KOPT-K1 (cell line): Measurements from ENCODE around the gene MIEN1.
A peak's percentile ranks its signal among the peaks of the same experiment; 100 is the strongest.
"Not testable (repeated sequence)": the region's sequence is repeated elsewhere in the genome, so short reads cannot be mapped to it uniquely, and the experiment has no call there.

Source experiments
- H3K27ac ChIP-seq: fragments of 200-600 bp; sonication (generic); 2 replicates; pipeline ENCODE4 v1.5.1; 2016; ENCODE audit warnings: antibody characterized with exemption, mild to moderate bottlenecking, low read depth, low read length; ENCODE audit not compliant: poor library complexity, severe bottlenecking
- H3K36me3 ChIP-seq: fragments of 200-600 bp; sonication (generic); 2 replicates; pipeline ENCODE4 v1.5.1; 2017; ENCODE audit warnings: antibody characterized with exemption, mild to moderate bottlenecking, low read length, moderate library complexity; ENCODE audit not compliant: insufficient read depth
- H3K9me3 ChIP-seq: fragments of 200-600 bp; sonication (generic); 2 replicates; pipeline ENCODE4 v1.5.1; 2017; ENCODE audit warnings: antibody characterized with exemption, low read length, mild to moderate bottlenecking; ENCODE audit not compliant: insufficient read depth, poor library complexity, severe bottlenecking

Gene MIEN1, protein sequence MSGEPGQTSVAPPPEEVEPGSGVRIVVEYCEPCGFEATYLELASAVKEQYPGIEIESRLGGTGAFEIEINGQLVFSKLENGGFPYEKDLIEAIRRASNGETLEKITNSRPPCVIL

GRCh38 chr17:39730095-39730921 lies at the start of gene MIEN1:
TSS of gene MIEN1 (minus strand) at chr17:39730532. CDS start at chr17:39730495, 37 bp downstream.
- no peaks in the 10 kb centered on the region for H3K9me3 ChIP-seq
- H3K36me3 ChIP-seq: peaks cover 33% of the 10 kb centered on the region
- peak within 1 kb of the TSS; percentile 85 for H3K27ac ChIP-seq

DNA sequence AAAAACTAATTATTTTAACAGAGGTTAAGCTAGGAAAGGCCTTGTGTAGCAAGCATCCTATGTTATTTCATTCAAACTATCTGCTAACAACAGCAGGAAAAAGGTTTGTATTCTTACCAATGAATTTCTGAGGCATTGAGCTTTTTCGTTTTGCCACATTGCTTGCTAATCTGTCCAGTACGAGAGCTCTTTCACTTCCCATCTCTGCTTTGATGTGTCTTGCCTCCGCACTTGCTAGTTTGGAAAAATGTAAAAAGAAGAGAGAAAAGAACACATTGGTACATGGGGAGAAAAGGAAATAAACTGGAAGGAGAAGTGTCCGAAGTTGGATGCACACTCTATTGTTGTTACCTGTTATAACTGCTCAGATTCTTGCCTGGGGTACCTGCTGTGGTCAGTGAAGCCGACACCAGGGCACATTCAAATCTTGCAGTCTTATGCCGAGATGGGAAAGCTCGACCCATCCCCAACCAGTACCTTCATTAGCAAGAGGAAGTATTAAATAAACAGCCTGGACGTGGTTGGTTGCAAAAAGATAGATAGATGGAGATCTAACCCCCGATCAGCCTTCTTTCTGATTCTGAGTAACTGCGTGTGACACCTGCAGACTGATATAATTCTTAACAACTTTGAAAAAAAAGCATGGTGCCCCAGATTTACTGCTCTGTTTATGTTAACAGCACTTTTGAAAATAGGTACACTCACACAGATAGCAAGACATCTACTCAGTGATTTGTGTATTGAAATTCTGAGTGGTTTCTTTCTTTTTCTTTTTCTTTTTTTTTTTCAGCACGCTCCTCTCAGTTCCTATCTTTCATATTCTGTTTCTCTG lies 47.4 kb upstream of the MIEN1 start:
- Histone ChIP-seq H3K27ac (peak overlapping the region; percentile 73), H3K36me3 (no peaks in the 10 kb centered on the region), H3K9me3 (no peaks in the 10 kb centered on the region)

DNA sequence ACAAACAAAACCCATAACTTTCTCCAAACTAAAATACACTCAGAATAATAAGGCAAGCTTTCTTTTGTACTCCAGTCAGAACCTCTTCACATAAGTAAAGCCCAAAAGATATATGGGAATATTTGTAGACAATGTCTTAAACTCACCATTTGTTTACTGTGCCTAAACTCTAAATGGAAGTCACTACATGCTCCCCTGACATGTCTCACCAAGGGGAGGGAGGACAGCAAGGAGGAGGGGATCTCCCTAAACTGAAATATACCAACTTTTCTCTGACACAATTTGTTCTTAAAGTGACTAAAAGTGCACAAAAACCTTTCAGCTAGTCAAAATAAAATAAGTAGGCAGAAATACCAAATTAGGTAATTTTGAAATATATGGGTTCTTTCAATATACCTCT lies 45.9 kb upstream of the MIEN1 start:
- Histone ChIP-seq H3K36me3 (no peaks in the 10 kb centered on the region), H3K9me3 (no peaks in the 10 kb centered on the region), H3K27ac (peak overlapping the region; percentile 73)

DNA sequence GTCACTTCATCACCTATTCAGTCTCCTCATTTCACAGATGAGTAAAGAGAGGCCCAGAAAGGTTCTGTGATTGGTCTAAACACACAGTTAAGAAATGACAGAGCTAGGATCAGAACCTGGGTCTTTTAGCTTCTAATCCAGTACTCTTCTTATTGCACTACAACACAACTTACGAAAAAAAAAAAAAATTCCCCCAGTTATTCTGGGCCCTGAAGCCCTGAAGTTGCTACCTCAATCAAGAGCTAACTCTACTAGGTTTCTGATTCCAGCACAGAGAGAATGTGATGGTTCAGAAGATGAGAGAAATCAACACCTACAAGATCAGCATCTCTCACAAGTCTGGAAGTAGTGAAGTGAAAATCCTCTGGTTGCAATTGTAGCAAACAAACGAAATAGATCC lies 44.7 kb upstream of the MIEN1 start:
- H3K9me3 ChIP-seq: no peaks in the 10 kb centered on the region
- H3K36me3 ChIP-seq: no peaks in the 10 kb centered on the region
- peak overlapping the region; percentile 4 for H3K27ac ChIP-seq

GRCh38 chr17:39774047-39774446 lies 43.7 kb upstream of the MIEN1 start:
- Histone ChIP-seq H3K36me3 (no peaks in the 10 kb centered on the region), H3K27ac (no peak overlapping the region)

GRCh38 chr17:39772987-39773934 lies 42.9 kb upstream of the MIEN1 start:
- H3K36me3 ChIP-seq: no peaks in the 10 kb centered on the region
- no peaks in the 10 kb centered on the region for H3K9me3 ChIP-seq
- H3K27ac ChIP-seq: peak overlapping the region; percentile 69

More at GRCh38 chr17:39774047-39774446, 43.7 kb upstream of the MIEN1 start:
- H3K9me3 ChIP-seq: no peaks in the 10 kb centered on the region

DNA sequence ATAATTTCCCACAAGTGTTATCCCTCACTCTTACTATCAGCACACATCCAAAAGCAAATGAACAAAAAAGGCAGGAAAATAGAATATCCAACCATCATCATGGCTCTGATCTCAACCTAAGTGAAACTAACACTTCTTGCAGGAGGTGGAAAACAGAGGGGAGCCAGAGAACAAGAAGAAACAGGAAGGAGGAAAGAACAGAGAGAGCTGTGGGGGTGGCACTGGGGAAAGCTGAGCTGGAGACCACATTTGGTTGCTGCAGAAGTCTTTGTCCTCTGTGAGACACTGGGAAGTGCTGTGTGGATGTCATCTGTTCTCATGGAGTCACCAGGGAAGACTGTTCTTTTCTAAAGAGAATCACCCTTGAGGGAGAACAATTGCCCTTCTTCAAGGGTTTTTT lies 42.1 kb upstream of the MIEN1 start:
- peak overlapping the region; percentile 69 for H3K27ac ChIP-seq
- H3K9me3 ChIP-seq: no peaks in the 10 kb centered on the region
- no peaks in the 10 kb centered on the region for H3K36me3 ChIP-seq

GRCh38 chr17:39769974-39770587 lies 39.7 kb upstream of the MIEN1 start:
- H3K36me3 ChIP-seq: peaks cover 11% of the 10 kb centered on the region
- H3K27ac ChIP-seq: peak overlapping the region; percentile 69
- no peaks in the 10 kb centered on the region for H3K9me3 ChIP-seq

DNA sequence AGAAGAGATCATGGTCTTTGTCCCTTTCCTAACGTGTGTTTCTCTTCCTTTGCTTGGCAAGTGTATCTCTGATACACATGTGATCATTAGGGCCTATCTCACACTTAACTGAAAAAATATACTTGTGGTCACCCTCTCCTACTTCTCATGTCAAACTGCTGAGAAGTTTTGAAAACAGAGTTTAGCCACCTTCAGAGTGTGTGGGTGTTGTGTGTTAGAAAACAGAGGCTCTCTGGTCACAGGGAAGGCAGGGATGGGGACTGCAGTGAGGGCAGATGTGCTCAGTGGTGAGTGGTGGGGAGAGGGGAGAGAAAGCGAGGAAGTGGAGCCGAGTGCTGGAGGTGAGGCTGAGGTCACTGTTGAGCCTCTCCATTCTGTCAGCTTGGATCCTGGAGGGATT lies 36.8 kb upstream of the MIEN1 start:
- Histone ChIP-seq H3K9me3 (no peaks in the 10 kb centered on the region), H3K36me3 (peaks cover 17% of the 10 kb centered on the region), H3K27ac (peak overlapping the region; percentile 57)

DNA sequence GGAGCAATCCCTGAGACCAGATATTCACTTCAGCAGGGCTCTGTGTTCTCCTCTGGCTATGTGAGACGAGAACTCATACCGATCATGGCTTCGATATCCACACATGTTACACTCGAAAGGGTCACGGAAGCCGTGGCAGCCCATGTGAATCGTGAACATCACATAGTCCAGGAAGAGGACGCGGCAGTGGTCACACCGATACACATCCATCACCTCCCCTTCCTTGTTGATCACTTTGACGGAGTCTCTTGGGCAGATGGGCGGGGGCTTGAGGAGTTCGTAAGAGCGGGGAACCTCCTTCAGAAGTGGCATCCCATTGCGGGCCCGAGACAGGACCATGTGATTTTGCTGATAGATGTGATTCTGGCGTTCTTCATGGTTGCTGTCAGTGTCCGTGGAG lies 35.4 kb upstream of the MIEN1 start:
- Histone ChIP-seq H3K36me3 (peaks cover 17% of the 10 kb centered on the region), H3K9me3 (no peaks in the 10 kb centered on the region), H3K27ac (no peak overlapping the region)

GRCh38 chr17:39765175-39765574 lies 34.8 kb upstream of the MIEN1 start:
- H3K9me3 ChIP-seq: no peaks in the 10 kb centered on the region
- no peak overlapping the region for H3K27ac ChIP-seq
- peaks cover 17% of the 10 kb centered on the region for H3K36me3 ChIP-seq

DNA sequence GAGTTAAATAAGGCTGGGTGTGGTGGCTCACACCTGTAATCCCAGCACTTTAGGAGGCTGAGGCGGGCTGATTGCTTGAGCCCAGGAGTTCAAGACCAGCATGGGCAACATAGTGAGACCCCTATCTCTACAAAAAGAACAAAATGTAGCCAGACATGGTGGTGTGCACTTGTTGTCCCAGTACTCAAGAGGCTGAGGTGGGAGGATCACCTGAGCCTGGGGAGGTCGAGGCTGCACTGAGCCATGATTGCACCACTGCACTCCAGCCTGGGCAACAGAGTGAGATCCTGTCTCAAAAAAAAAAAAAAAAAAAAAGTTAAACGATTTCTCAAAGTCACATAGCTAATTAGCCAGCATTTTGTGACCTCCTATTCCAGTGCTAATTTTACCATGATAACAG lies 33.8 kb upstream of the MIEN1 start:
- H3K9me3 ChIP-seq, H3K27ac ChIP-seq: not testable (repeated sequence)
- H3K36me3 ChIP-seq: peaks cover 17% of the 10 kb centered on the region

- peaks cover 17% of the 10 kb centered on the region for H3K36me3 ChIP-seq
Observed at GRCh38 chr17:39763051-39763820, 32.9 kb upstream of the MIEN1 start.

More at GRCh38 chr17:39763051-39763820, 32.9 kb upstream of the MIEN1 start:
- Histone ChIP-seq H3K9me3 (no peaks in the 10 kb centered on the region), H3K27ac (no peak overlapping the region)
